Measurements from ENCODE around the gene MEAK7. TPM values are rescaled to one million over a fixed set of nuclear protein-coding genes. Genes with fewer than 3 reads are reported as not detected.

Gene MEAK7
- total RNA-seq, 2 donors from 2014 or later = 30.3 to 34.9 TPM

DNA sequence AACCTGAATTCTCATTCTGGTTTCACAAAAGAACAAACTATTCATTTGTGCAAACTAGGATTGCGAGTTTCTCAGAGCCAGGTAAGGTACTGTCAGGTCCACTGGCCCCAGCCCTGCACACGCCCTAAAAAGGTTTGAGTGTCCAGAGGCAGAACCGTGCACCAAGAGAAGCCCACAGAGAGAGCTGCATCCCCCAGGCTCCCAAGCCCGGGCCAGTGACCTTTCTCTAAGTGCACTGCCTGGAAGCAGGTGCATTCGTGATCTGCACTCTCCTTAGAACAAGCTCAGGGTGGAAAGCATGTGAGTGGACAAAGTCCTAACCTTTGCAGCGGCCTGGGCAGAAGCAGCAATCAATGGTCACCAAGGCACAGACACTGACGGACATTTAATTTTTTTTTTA lies 26.8 kb downstream of the MEAK7 start:
- H3K27ac Mint-ChIP-seq = no peak overlapping the region
- peaks cover 42% of the 10 kb centered on the region for H3K36me3 Mint-ChIP-seq (ENCODE audit: low read depth)
- 90 to 91% methylated on average over 6 to 7 of the region's 7 CpGs for WGBS, 2 experiments (ENCODE audit: insufficient coverage in 1 of 2, insufficient read length in 1 of 2)
- H3K9me3 ChIP-seq (ENCODE audit: control insufficient read depth, low read length) = peaks cover 9% of the 10 kb centered on the region
- no peaks in the 10 kb centered on the region for H3K27me3 Mint-ChIP-seq (ENCODE audit: insufficient read depth)
- H3K4me3 Mint-ChIP-seq = no peak overlapping the region
- no peaks in the 10 kb centered on the region for H3K4me1 ChIP-seq (ENCODE audit: control insufficient read depth, insufficient read depth, low read length)
- H3K4me3 ChIP-seq (ENCODE audit: low read length) = no peak overlapping the region
- peaks cover 4% of the 10 kb centered on the region for H3K36me3 ChIP-seq (ENCODE audit: control insufficient read depth, insufficient read depth, low read length)
- no peak for DNase-seq
- no peaks in the 10 kb centered on the region for H3K27me3 ChIP-seq (ENCODE audit: control insufficient read depth, insufficient read depth, low read length, poor library complexity, severe bottlenecking)
- H3K9me3 Mint-ChIP-seq = peaks cover 17% of the 10 kb centered on the region
- no peak overlapping the region for H3K9ac ChIP-seq (ENCODE audit: extremely low read depth, low read length, poor library complexity, severe bottlenecking)
- TF ChIP-seq, protein P1, sequence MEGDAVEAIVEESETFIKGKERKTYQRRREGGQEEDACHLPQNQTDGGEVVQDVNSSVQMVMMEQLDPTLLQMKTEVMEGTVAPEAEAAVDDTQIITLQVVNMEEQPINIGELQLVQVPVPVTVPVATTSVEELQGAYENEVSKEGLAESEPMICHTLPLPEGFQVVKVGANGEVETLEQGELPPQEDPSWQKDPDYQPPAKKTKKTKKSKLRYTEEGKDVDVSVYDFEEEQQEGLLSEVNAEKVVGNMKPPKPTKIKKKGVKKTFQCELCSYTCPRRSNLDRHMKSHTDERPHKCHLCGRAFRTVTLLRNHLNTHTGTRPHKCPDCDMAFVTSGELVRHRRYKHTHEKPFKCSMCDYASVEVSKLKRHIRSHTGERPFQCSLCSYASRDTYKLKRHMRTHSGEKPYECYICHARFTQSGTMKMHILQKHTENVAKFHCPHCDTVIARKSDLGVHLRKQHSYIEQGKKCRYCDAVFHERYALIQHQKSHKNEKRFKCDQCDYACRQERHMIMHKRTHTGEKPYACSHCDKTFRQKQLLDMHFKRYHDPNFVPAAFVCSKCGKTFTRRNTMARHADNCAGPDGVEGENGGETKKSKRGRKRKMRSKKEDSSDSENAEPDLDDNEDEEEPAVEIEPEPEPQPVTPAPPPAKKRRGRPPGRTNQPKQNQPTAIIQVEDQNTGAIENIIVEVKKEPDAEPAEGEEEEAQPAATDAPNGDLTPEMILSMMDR (conservative IDR thresholded peaks at IDR 0.05) = no peak
- no peaks in the 10 kb centered on the region for H3K4me1 Mint-ChIP-seq
- H3K27ac ChIP-seq (ENCODE audit: low read depth, low read length) = no peak overlapping the region

- Mint-ChIP-seq H3K27me3 (ENCODE audit: insufficient read depth) (no peaks in the 10 kb centered on the region), H3K36me3 (ENCODE audit: low read depth) (peaks cover 49% of the 10 kb centered on the region), H3K4me3 (no peak overlapping the region), H3K9me3 (peaks cover 23% of the 10 kb centered on the region), H3K27ac (no peak overlapping the region), H3K4me1 (no peaks in the 10 kb centered on the region)
- no peaks in the 10 kb centered on the region for H3K27me3 ChIP-seq (ENCODE audit: control insufficient read depth, insufficient read depth, low read length, poor library complexity, severe bottlenecking)
- TF ChIP-seq, protein P1 (conservative IDR thresholded peaks at IDR 0.05) = no peak
- H3K4me1 ChIP-seq (ENCODE audit: control insufficient read depth, insufficient read depth, low read length) = no peaks in the 10 kb centered on the region
- H3K9me3 ChIP-seq (ENCODE audit: control insufficient read depth, low read length) = peaks cover 9% of the 10 kb centered on the region
- no peak overlapping the region for H3K27ac ChIP-seq (ENCODE audit: low read depth, low read length)
- H3K9ac ChIP-seq (ENCODE audit: extremely low read depth, low read length, poor library complexity, severe bottlenecking) = no peak overlapping the region
- H3K36me3 ChIP-seq (ENCODE audit: control insufficient read depth, insufficient read depth, low read length) = peaks cover 4% of the 10 kb centered on the region
- no peak for DNase-seq
- no peak overlapping the region for H3K4me3 ChIP-seq (ENCODE audit: low read length)
- WGBS, 2 experiments (ENCODE audit: insufficient coverage in 1 of 2, insufficient read length in 1 of 2) = 95 to 100% methylated on average over 7 to 8 of the region's 8 CpGs
Observed at GRCh38 chr16:84476401-84476800, 28.1 kb downstream of the MEAK7 start.

DNA sequence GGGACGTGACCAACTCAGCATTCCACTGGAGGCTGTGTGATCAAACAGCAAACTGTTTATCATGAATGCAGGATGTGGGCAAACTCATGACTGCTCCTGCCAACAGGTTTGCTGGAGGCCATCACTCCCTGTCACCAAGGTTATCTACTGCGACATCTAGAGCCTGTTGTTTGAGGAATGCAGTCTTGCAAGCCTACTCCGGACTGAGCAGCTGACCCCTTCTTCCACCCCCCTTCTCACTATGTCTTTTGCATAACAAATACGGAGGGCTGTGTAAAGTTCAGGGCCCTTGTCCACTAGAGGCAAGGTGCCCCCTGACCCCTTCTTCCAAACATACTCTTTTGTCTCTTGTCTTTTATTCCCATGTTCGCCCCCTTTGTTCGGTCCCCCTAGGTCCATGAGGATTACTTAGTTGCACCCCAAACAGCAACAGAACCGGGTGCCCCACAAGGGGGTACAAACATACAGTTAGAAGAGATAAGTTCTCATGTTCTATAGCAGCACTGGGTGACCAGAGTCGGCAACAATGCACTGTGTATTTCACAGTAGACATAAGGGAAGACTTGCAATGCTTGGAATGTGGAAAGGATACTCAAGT lies 28.7 kb downstream of the MEAK7 start:
- H3K4me1 Mint-ChIP-seq = no peaks in the 10 kb centered on the region
- H3K27me3 Mint-ChIP-seq (ENCODE audit: insufficient read depth) = no peaks in the 10 kb centered on the region
- no peak overlapping the region for H3K4me3 Mint-ChIP-seq
- H3K9ac ChIP-seq (ENCODE audit: extremely low read depth, low read length, poor library complexity, severe bottlenecking) = no peak overlapping the region
- peaks cover 9% of the 10 kb centered on the region for H3K9me3 ChIP-seq (ENCODE audit: control insufficient read depth, low read length)
- TF ChIP-seq, protein P1 (conservative IDR thresholded peaks at IDR 0.05) = no peak
- H3K9me3 Mint-ChIP-seq = peaks cover 23% of the 10 kb centered on the region
- peaks cover 4% of the 10 kb centered on the region for H3K36me3 ChIP-seq (ENCODE audit: control insufficient read depth, insufficient read depth, low read length)
- no peak overlapping the region for H3K27ac ChIP-seq (ENCODE audit: low read depth, low read length)
- no peak overlapping the region for H3K27ac Mint-ChIP-seq
- no peak for DNase-seq
- H3K36me3 Mint-ChIP-seq (ENCODE audit: low read depth) = peaks cover 52% of the 10 kb centered on the region
- no peak overlapping the region for H3K4me3 ChIP-seq (ENCODE audit: low read length)
- WGBS, 2 experiments (ENCODE audit: insufficient coverage in 1 of 2, insufficient read length in 1 of 2) = 93% methylated on average over 4 to 8 of the region's 8 CpGs
- no peaks in the 10 kb centered on the region for H3K27me3 ChIP-seq (ENCODE audit: control insufficient read depth, insufficient read depth, low read length, poor library complexity, severe bottlenecking)
- no peaks in the 10 kb centered on the region for H3K4me1 ChIP-seq (ENCODE audit: control insufficient read depth, insufficient read depth, low read length)

Measured in endodermal cell (in vitro differentiated cells).